HCT116 (cell line): ENCODE measurements around the gene PTPN1. TPM values are rescaled to one million over a fixed set of nuclear protein-coding genes. Genes with fewer than 3 reads are reported as not detected.

ENCODE experiments used
- ATAC-seq: fragments of 200-7000 bp; cut with Tn5 transposase; 2 replicates; pipeline ENCODE4 v1.9.1; 2020; ENCODE audit warnings: mild to moderate bottlenecking, moderate library complexity
- BruUV-seq: library from RNA; stranded (reverse); fragments of 400-500 nt; replicated peaks from 2 replicates; lab custom pipeline; 2021; lab: Mats Ljungman, UMichigan
- CTCF ChIA-PET: fragments of 300-600 bp; sonication (Branson Sonifier 250); formaldehyde crosslinking; loops from one replicate; lab custom pipeline; 2021; ENCODE audit warnings: antibody characterized with exemption; lab: Charles Lee
- POLR2A ChIA-PET: fragments of 300-600, 350-600 bp; sonication (Branson Sonifier 250); formaldehyde crosslinking; loops from one replicate; lab custom pipeline; 2021; ENCODE audit warnings: antibody characterized with exemption; lab: Charles Lee
- RAD21 ChIA-PET, 2 experiments: fragments of 300-600 bp; sonication (Branson Sonifier 250); formaldehyde crosslinking; loops; one replicate each; lab custom pipeline; 2023; ENCODE audit warnings: low total read pairs in 2 of 2; ENCODE audit not compliant: uncharacterized antibody in 2 of 2, unreplicated experiment in 2 of 2, low non-redundant PET in 1 of 2; lab: Charles Lee
- DNase-seq: peaks from one replicate; pipeline ENCODE4 v3.0.0-alpha.2; 2010; ENCODE audit warnings: low read depth, low spot score
- H2AFZ ChIP-seq: fragments of 200-600 bp; shearing (Covaris generic), sonication (generic); 2 replicates; pipeline ENCODE4 v1.6.1; 2017; ENCODE audit warnings: low read depth, mixed run types, mixed read lengths, antibody characterized with exemption, low read length; ENCODE audit not compliant: poor library complexity, severe bottlenecking
- H3K27ac ChIP-seq: 2 replicates; pipeline ENCODE4 v1.5.1; 2012; ENCODE audit warnings: low read depth, low read length
- H3K27me3 ChIP-seq: fragments of 200-600 bp; sonication (generic); 2 replicates; pipeline ENCODE4 v1.6.1; 2016; ENCODE audit warnings: mixed run types, low read length, mixed read lengths; ENCODE audit not compliant: insufficient read depth
- H3K36me3 ChIP-seq, 2 experiments: fragments of 200-500 bp in 1 of 2; fragments of 200-600 bp in 1 of 2; sonication (Bioruptor generic) in 1 of 2; sonication (generic) in 1 of 2; 2 replicates each; pipeline versions ENCODE4 v1.5.1 to v1.6.1; 2014 to 2016; ENCODE audit warnings: low read length in 2 of 2, inconsistent platforms in 1 of 2, mixed read lengths in 1 of 2, mixed run types in 1 of 2; ENCODE audit not compliant: insufficient read depth in 2 of 2, control insufficient read depth in 1 of 2
- H3K4me1 ChIP-seq, 2 experiments: fragments of 200-600 bp in 1 of 2; sonication (generic) in 1 of 2; 2 replicates each; pipeline versions ENCODE4 v1.5.1 to v1.6.1; 2012 to 2017; ENCODE audit warnings: low read length in 2 of 2, inconsistent platforms in 1 of 2, mild to moderate bottlenecking in 1 of 2, mixed read lengths in 1 of 2, mixed run types in 1 of 2, moderate library complexity in 1 of 2; ENCODE audit not compliant: insufficient read depth in 2 of 2, control insufficient read depth in 1 of 2
- H3K4me2 ChIP-seq: fragments of 200-600 bp; sonication (generic); 2 replicates; pipeline ENCODE4 v1.6.1; 2017; ENCODE audit warnings: mixed run types, low read length, mixed read lengths
- H3K4me3 ChIP-seq, 2 experiments: fragments of 200-600 bp in 1 of 2; sonication (generic) in 1 of 2; replicated peaks in 1 of 2; 2 replicates each; pipeline ENCODE4 v1.5.1; 2011 to 2016; ENCODE audit warnings: low read length in 2 of 2, control low read depth in 1 of 2, low read depth in 1 of 2, mild to moderate bottlenecking in 1 of 2, mixed read lengths in 1 of 2, mixed run types in 1 of 2
- H3K79me2 ChIP-seq: fragments of 200-600 bp; sonication (generic); 2 replicates; pipeline ENCODE4 v1.6.1; 2017; ENCODE audit warnings: mild to moderate bottlenecking, mixed run types, low read length, moderate library complexity, mixed read lengths; ENCODE audit not compliant: insufficient read depth
- H3K9ac ChIP-seq: fragments of 200-600 bp; sonication (generic); 2 replicates; pipeline ENCODE4 v1.6.1; 2016; ENCODE audit warnings: low read length, mixed read lengths
- H3K9me2 ChIP-seq: fragments of 200-600 bp; sonication (generic), shearing (Covaris generic); 2 replicates; pipeline ENCODE4 v1.6.1; 2017; ENCODE audit warnings: mixed run types, mild to moderate bottlenecking, moderate library complexity; ENCODE audit not compliant: insufficient read depth
- H3K9me3 ChIP-seq, 2 experiments: fragments of 200-500 bp in 1 of 2; fragments of 200-600 bp in 1 of 2; sonication (Bioruptor generic) in 1 of 2; sonication (generic) in 1 of 2; 2 replicates each; pipeline ENCODE4 v1.6.1; 2014 to 2017; ENCODE audit warnings: low read length in 2 of 2, mixed read lengths in 2 of 2, inconsistent platforms in 1 of 2, low read depth in 1 of 2, mild to moderate bottlenecking in 1 of 2, mixed run types in 1 of 2, moderate library complexity in 1 of 2; ENCODE audit not compliant: control insufficient read depth in 1 of 2, insufficient read depth in 1 of 2
- H4K20me1 ChIP-seq: fragments of 200-600 bp; sonication (generic), shearing (Covaris generic); 2 replicates; pipeline ENCODE4 v1.6.1; 2017; ENCODE audit warnings: mixed run types, mild to moderate bottlenecking, moderate library complexity; ENCODE audit not compliant: insufficient read depth
- CBX3 ChIP-seq: IDR thresholded peaks from 2 replicates; pipeline ENCODE4 v1.6.1; 2012; ENCODE audit warnings: low read depth
- EGR1 ChIP-seq: IDR thresholded peaks from 2 replicates; pipeline ENCODE4 v1.6.1; 2012; ENCODE audit warnings: low read depth
- ELF1 ChIP-seq: IDR thresholded peaks from 2 replicates; pipeline ENCODE4 v1.6.1; 2012; ENCODE audit warnings: low read depth, borderline replicate concordance
- EZH2phosphoT487 ChIP-seq: fragments of 200-600 bp; IDR thresholded peaks from 2 replicates; pipeline ENCODE4 v1.6.1; 2018; ENCODE audit warnings: antibody characterized with exemption, borderline replicate concordance
- FOSL1 ChIP-seq: IDR thresholded peaks from 2 replicates; pipeline ENCODE4 v1.6.1; 2012; ENCODE audit warnings: low read depth
- JUND ChIP-seq: IDR thresholded peaks from 2 replicates; pipeline ENCODE4 v1.6.1; 2012
- POLR2AphosphoS5 ChIP-seq: IDR thresholded peaks from 2 replicates; pipeline ENCODE4 v1.6.1; 2011; ENCODE audit warnings: mild to moderate bottlenecking, low read depth, low read length, moderate library complexity
- RAD21 ChIP-seq: IDR thresholded peaks from 2 replicates; pipeline ENCODE4 v1.6.1; 2012; ENCODE audit warnings: low read depth, mild to moderate bottlenecking
- SIN3A ChIP-seq: IDR thresholded peaks from 2 replicates; pipeline ENCODE4 v1.6.1; 2012; ENCODE audit warnings: low read depth
- SP1 ChIP-seq: IDR thresholded peaks from 2 replicates; pipeline ENCODE4 v1.6.1; 2012; ENCODE audit warnings: low read depth
- YY1 ChIP-seq: IDR thresholded peaks from 2 replicates; pipeline ENCODE4 v1.6.1; 2011; ENCODE audit warnings: low read length, low read depth, moderate library complexity, mild to moderate bottlenecking; ENCODE audit not compliant: insufficient replicate concordance; ENCODE audit errors: extremely low read depth
- intact Hi-C: fragments of 100-400 bp; cut with micrococcal nuclease; formaldehyde crosslinking; loops from 2 replicates; pipeline ENCODE4 v1.10.0; 2022
- total RNA-seq: library from RNA; stranded (reverse); gene quantifications from one replicate; pipeline ENCODE4 v1.2.1, GENCODE V29; 2021; ENCODE audit not compliant: unreplicated experiment
- TF ChIP-seq, protein P1 (sequence below): IDR thresholded peaks from 2 replicates; pipeline ENCODE4 v1.6.1; 2012; ENCODE audit warnings: low read depth
- TF ChIP-seq, protein P2 (sequence below): IDR thresholded peaks from 2 replicates; pipeline ENCODE4 v1.6.1; 2012
- TF ChIP-seq, protein P3 (sequence below): IDR thresholded peaks from 2 replicates; pipeline ENCODE4 v1.6.1; 2011; ENCODE audit warnings: mild to moderate bottlenecking, low read length, moderate library complexity; ENCODE audit not compliant: insufficient replicate concordance; ENCODE audit errors: extremely low read depth

Gene PTPN1
- total RNA-seq, 1 experiment from 2014 or later, result 47.5 TPM

DNA sequence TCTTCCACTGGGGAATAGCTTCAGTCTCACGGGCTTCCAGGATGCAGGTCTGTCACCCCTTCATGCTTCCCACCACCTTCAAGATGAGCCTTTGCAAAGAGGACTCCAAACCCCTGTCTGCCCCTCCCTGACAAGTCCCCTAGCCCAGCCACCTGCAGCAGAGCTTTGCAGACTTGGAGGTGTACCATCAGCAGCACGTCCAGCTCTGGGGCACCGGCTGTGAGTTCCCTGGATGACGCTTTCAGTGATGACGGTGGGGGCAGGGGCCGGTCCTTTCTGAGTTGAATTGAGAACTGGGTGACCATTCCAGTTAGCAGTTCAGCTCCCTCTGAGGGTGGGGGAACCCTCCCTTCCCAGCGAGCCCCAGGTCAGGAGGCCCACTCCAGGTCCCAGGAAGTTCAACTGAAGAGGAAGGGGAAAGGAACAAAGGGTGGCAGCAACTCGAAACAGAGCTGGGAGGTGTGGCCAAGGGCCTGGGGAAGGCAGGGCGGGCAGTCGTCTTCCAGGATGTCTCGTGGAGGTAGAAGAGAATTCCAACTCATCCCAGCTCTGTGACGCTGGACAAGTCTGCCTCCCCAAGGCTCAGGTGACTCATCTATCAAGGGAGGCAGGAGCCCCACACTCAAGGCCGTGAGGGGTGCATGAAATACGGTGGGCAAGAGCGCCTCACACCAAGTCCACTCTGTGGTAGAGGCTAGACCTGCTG is 86.0 kb downstream of the PTPN1 start:
- Histone ChIP-seq H3K4me3 (no peak overlapping the region), H3K4me1 (peaks cover 0 to 5% of the 10 kb centered on the region in 2 experiments; a peak in 1 of 4 replicates), H3K4me2 (no peak overlapping the region), H3K36me3 (no peaks in the 10 kb centered on the region), H2AFZ (no peak overlapping the region), H4K20me1 (no peaks in the 10 kb centered on the region), H3K27me3 (no peaks in the 10 kb centered on the region), H3K79me2 (no peaks in the 10 kb centered on the region), H3K27ac (no peak overlapping the region), H3K9ac (no peak overlapping the region), H3K9me2 (no peaks in the 10 kb centered on the region), H3K9me3 (no peaks in the 10 kb centered on the region)
- BruUV-seq, result no TSS peak
- CTCF ChIA-PET, result interaction anchor here (1.7 kb wide), 1 partner anchor 8 kb away, joined by 5 read pairs; no protein-coding TSS in a partner anchor
- ATAC-seq, result no peak
- POLR2A ChIA-PET, result no interaction called here
- RAD21 ChIA-PET, result no interaction called here
- no peak for DNase-seq
- intact Hi-C loops, result no loop called here
- TF ChIP-seq RAD21 (no peak), FOSL1 (no peak), YY1 (no peak), ELF1 (no peak), SP1 (no peak), EGR1 (no peak), EZH2phosphoT487 (no peak), JUND (no peak), POLR2AphosphoS5 (no peak), CBX3 (no peak), SIN3A (no peak)
- TF ChIP-seq, protein P1, sequence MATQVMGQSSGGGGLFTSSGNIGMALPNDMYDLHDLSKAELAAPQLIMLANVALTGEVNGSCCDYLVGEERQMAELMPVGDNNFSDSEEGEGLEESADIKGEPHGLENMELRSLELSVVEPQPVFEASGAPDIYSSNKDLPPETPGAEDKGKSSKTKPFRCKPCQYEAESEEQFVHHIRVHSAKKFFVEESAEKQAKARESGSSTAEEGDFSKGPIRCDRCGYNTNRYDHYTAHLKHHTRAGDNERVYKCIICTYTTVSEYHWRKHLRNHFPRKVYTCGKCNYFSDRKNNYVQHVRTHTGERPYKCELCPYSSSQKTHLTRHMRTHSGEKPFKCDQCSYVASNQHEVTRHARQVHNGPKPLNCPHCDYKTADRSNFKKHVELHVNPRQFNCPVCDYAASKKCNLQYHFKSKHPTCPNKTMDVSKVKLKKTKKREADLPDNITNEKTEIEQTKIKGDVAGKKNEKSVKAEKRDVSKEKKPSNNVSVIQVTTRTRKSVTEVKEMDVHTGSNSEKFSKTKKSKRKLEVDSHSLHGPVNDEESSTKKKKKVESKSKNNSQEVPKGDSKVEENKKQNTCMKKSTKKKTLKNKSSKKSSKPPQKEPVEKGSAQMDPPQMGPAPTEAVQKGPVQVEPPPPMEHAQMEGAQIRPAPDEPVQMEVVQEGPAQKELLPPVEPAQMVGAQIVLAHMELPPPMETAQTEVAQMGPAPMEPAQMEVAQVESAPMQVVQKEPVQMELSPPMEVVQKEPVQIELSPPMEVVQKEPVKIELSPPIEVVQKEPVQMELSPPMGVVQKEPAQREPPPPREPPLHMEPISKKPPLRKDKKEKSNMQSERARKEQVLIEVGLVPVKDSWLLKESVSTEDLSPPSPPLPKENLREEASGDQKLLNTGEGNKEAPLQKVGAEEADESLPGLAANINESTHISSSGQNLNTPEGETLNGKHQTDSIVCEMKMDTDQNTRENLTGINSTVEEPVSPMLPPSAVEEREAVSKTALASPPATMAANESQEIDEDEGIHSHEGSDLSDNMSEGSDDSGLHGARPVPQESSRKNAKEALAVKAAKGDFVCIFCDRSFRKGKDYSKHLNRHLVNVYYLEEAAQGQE, result no peak
- TF ChIP-seq, protein P2, sequence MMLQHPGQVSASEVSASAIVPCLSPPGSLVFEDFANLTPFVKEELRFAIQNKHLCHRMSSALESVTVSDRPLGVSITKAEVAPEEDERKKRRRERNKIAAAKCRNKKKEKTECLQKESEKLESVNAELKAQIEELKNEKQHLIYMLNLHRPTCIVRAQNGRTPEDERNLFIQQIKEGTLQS, result no peak
- TF ChIP-seq, protein P3, sequence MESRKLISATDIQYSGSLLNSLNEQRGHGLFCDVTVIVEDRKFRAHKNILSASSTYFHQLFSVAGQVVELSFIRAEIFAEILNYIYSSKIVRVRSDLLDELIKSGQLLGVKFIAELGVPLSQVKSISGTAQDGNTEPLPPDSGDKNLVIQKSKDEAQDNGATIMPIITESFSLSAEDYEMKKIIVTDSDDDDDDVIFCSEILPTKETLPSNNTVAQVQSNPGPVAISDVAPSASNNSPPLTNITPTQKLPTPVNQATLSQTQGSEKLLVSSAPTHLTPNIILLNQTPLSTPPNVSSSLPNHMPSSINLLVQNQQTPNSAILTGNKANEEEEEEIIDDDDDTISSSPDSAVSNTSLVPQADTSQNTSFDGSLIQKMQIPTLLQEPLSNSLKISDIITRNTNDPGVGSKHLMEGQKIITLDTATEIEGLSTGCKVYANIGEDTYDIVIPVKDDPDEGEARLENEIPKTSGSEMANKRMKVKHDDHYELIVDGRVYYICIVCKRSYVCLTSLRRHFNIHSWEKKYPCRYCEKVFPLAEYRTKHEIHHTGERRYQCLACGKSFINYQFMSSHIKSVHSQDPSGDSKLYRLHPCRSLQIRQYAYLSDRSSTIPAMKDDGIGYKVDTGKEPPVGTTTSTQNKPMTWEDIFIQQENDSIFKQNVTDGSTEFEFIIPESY, result no peak
